ENCODE results near the gene ABHD14A.

ABHD14A gene

GRCh38 chr3:51994530-51994929 is 19.7 kb downstream of the ABHD14A start:
- peaks cover 30% of the 10 kb centered on the region for H3F3A ChIP-seq (ENCODE audit: insufficient read depth, low read length)
- no peak for DNase-seq

GRCh38 chr3:51995346-51996163 is 20.7 kb downstream of the ABHD14A start, which contains the start of gene RPL29:
Gene RPL29, minus strand, starts transcription at chr3:51995895. Its CDS starts 434 bp downstream, at chr3:51995461.
- peak within 1 kb of the TSS; percentile 76; the same call in 1 of the 2 replicates for H2AFZ ChIP-seq (ENCODE audit: low read length)
- TF ChIP-seq CTCF (IDR thresholded peaks at IDR 0.05; ENCODE audit: low read length) (no peak), EZH2phosphoT487 (IDR thresholded peaks at IDR 0.05; ENCODE audit: low read length) (no peak)
- peaks cover 10% of the 10 kb centered on the region; the same call in 1 of the 2 replicates for H3K36me3 ChIP-seq (replicated peaks; ENCODE audit: insufficient read depth, low read length)
- H3K27ac ChIP-seq (ENCODE audit: low read length), result peak within 1 kb of the TSS; percentile 69; the same call in 1 of the 2 replicates
- H3K9me3 ChIP-seq (replicated peaks; ENCODE audit: insufficient read depth, low read length), result no peaks in the 10 kb centered on the region
- H3K9ac ChIP-seq (ENCODE audit: low read length), result peak within 1 kb of the TSS; percentile 95
- peak within 1 kb of the TSS; percentile 97 for H3K4me2 ChIP-seq (ENCODE audit: low read depth, low read length)
- H3K9me2 ChIP-seq (replicated peaks; ENCODE audit: insufficient read depth, low read length), result no peaks in the 10 kb centered on the region
- peaks cover 8% of the 10 kb centered on the region for H3K4me1 ChIP-seq (ENCODE audit: low read length)
- H3F3A ChIP-seq (ENCODE audit: insufficient read depth, low read length), result peaks cover 30% of the 10 kb centered on the region
- peak within 1 kb of the TSS; percentile 94 for H3K4me3 ChIP-seq (ENCODE audit: low read length)
- peak; percentile 93 for DNase-seq
- H3K79me2 ChIP-seq (ENCODE audit: low read length), result peaks cover 30% of the 10 kb centered on the region
- H3K27me3 ChIP-seq (replicated peaks; ENCODE audit: insufficient read depth, low read length), result peaks cover 10% of the 10 kb centered on the region; the same call in 1 of the 2 replicates
- H4K20me1 ChIP-seq (ENCODE audit: insufficient read depth, low read length), result no peaks in the 10 kb centered on the region

More at GRCh38 chr3:51994530-51994929, 19.7 kb downstream of the ABHD14A start:
- Histone ChIP-seq H3K4me3 (ENCODE audit: low read length) (peak overlapping the region; percentile 94), H3K79me2 (ENCODE audit: low read length) (peaks cover 30% of the 10 kb centered on the region), H3K27ac (ENCODE audit: low read length) (no peak overlapping the region; the same call in 1 of the 2 replicates), H3K9ac (ENCODE audit: low read length) (peak overlapping the region; percentile 95), H4K20me1 (ENCODE audit: insufficient read depth, low read length) (no peaks in the 10 kb centered on the region), H2AFZ (ENCODE audit: low read length) (no peak overlapping the region), H3K9me2 (replicated peaks; ENCODE audit: insufficient read depth, low read length) (no peaks in the 10 kb centered on the region), H3K9me3 (replicated peaks; ENCODE audit: insufficient read depth, low read length) (no peaks in the 10 kb centered on the region), H3K4me1 (ENCODE audit: low read length) (peaks cover 8% of the 10 kb centered on the region), H3K4me2 (ENCODE audit: low read depth, low read length) (peak overlapping the region; percentile 97), H3K36me3 (replicated peaks; ENCODE audit: insufficient read depth, low read length) (peaks cover 10% of the 10 kb centered on the region; the same call in 1 of the 2 replicates), H3K27me3 (replicated peaks; ENCODE audit: insufficient read depth, low read length) (peaks cover 6% of the 10 kb centered on the region; the same call in 1 of the 2 replicates)
- TF ChIP-seq EZH2 (optimal IDR thresholded peaks at IDR 0.05; ENCODE audit: low read depth, low read length), result no peak

- H3K27ac ChIP-seq (ENCODE audit: low read length), result no peak overlapping the region
These were observed 22.3 kb downstream of the ABHD14A start for GRCh38 chr3:51997172-51997571.

More at GRCh38 chr3:51997172-51997571, 22.3 kb downstream of the ABHD14A start:
- no peaks in the 10 kb centered on the region for H3K9me2 ChIP-seq (replicated peaks; ENCODE audit: insufficient read depth, low read length)
- H2AFZ ChIP-seq (ENCODE audit: low read length), result no peak overlapping the region
- H3K9ac ChIP-seq (ENCODE audit: low read length), result no peak overlapping the region
- H3K4me2 ChIP-seq (ENCODE audit: low read depth, low read length), result no peak overlapping the region
- peaks cover 10% of the 10 kb centered on the region; the same call in 1 of the 2 replicates for H3K27me3 ChIP-seq (replicated peaks; ENCODE audit: insufficient read depth, low read length)
- no peak for TF ChIP-seq EZH2phosphoT487 (IDR thresholded peaks at IDR 0.05; ENCODE audit: low read length)
- TF ChIP-seq CTCF (IDR thresholded peaks at IDR 0.05; ENCODE audit: low read length), result no peak
- TF ChIP-seq EZH2 (optimal IDR thresholded peaks at IDR 0.05; ENCODE audit: low read depth, low read length), result no peak
- no peaks in the 10 kb centered on the region for H4K20me1 ChIP-seq (ENCODE audit: insufficient read depth, low read length)
- no peak overlapping the region for H3K4me3 ChIP-seq (ENCODE audit: low read length)
- H3K79me2 ChIP-seq (ENCODE audit: low read length), result peaks cover 30% of the 10 kb centered on the region
- peaks cover 10% of the 10 kb centered on the region; the same call in 1 of the 2 replicates for H3K36me3 ChIP-seq (replicated peaks; ENCODE audit: insufficient read depth, low read length)
- peaks cover 8% of the 10 kb centered on the region for H3K4me1 ChIP-seq (ENCODE audit: low read length)
- H3K9me3 ChIP-seq (replicated peaks; ENCODE audit: insufficient read depth, low read length), result no peaks in the 10 kb centered on the region
- peaks cover 23% of the 10 kb centered on the region for H3F3A ChIP-seq (ENCODE audit: insufficient read depth, low read length)
- no peak for DNase-seq

Measured in MM.1S (cell line).